Measurements from ENCODE around the gene SDHA. TPM values are rescaled to one million over a fixed set of nuclear protein-coding genes. Genes with fewer than 3 reads are reported as not detected.
"Not testable (repeated sequence)": the region's sequence is repeated elsewhere in the genome, so short reads cannot be mapped to it uniquely, and the experiment has no call there.

Gene SDHA
- total RNA-seq, 4 donors from 2014 or later, result 45.7 to 71.5 (median 54.9) TPM

GRCh38 chr5:206927-207536 is 11.1 kb upstream of the SDHA start:
- no peaks in the 10 kb centered on the region for H3K9me3 ChIP-seq
- DNase-seq, result no peak
- intact Hi-C loops (cut with DNase I), result no loop called here
- 82 to 86% methylated on average over 7 to 8 of the region's 8 CpGs for whole genome bisulfite sequencing, 2 donors
- H3K27ac ChIP-seq, result no peak overlapping the region
- H3K27me3 ChIP-seq, result no peaks in the 10 kb centered on the region
- no peak overlapping the region for H3K4me3 ChIP-seq
- no peaks in the 10 kb centered on the region for H3K4me1 ChIP-seq
- H3K36me3 ChIP-seq, result peaks cover 3 to 49% (median 6%) of the 10 kb centered on the region in 3 donors
- TF ChIP-seq CTCF (IDR thresholded peaks at IDR 0.05), result no peak
- TF ChIP-seq POLR2A (IDR thresholded peaks at IDR 0.05), result no peak

GRCh38 chr5:207599-207998 is 10.5 kb upstream of the SDHA start:
- no peak for DNase-seq
- WGBS, 2 donors, result 77 to 88% methylated on average over 13 to 14 of the region's 14 CpGs
- TF ChIP-seq CTCF (IDR thresholded peaks at IDR 0.05) (no peak), POLR2A (IDR thresholded peaks at IDR 0.05) (no peak)

GRCh38 chr5:208449-209114 is 9.5 kb upstream of the SDHA start:
- DNase-seq, result no peak
- intact Hi-C loops (cut with DNase I), result no loop called here

More at GRCh38 chr5:207599-207998, 10.5 kb upstream of the SDHA start:
- H3K36me3 ChIP-seq, result peaks cover 3 to 48% (median 6%) of the 10 kb centered on the region in 3 donors
- H3K27me3 ChIP-seq, result no peaks in the 10 kb centered on the region
- H3K4me3 ChIP-seq, result no peak overlapping the region
- H3K4me1 ChIP-seq, result no peaks in the 10 kb centered on the region
- intact Hi-C loops (cut with DNase I), result no loop called here
- H3K27ac ChIP-seq, result no peak overlapping the region
- no peaks in the 10 kb centered on the region for H3K9me3 ChIP-seq

GRCh38 chr5:213803-214395 is 4.2 kb upstream of the SDHA start:
- Histone ChIP-seq H3K27me3 (no peaks in the 10 kb centered on the region), H3K4me3 (no peak overlapping the region), H3K27ac (no peak overlapping the region), H3K36me3 (peaks cover 0 to 15% (median 0%) of the 10 kb centered on the region in 3 donors), H3K4me1 (peaks cover 0 to 26% (median 5%) of the 10 kb centered on the region in 3 donors), H3K9me3 (no peaks in the 10 kb centered on the region)
- no peak for DNase-seq
- no peak for TF ChIP-seq POLR2A (IDR thresholded peaks at IDR 0.05)
- intact Hi-C loops (cut with DNase I), result no loop called here
- whole genome bisulfite sequencing, 2 donors, result 82 to 88% methylated on average over 12 of the region's 12 CpGs

More at GRCh38 chr5:208449-209114, 9.5 kb upstream of the SDHA start:
- no peaks in the 10 kb centered on the region for H3K27me3 ChIP-seq
- 80 to 90% methylated on average over 11 to 14 of the region's 15 CpGs for WGBS, 2 donors
- no peak overlapping the region for H3K27ac ChIP-seq
- H3K9me3 ChIP-seq, result no peaks in the 10 kb centered on the region
- TF ChIP-seq POLR2A (IDR thresholded peaks at IDR 0.05), result no peak
- peaks cover 3 to 45% (median 6%) of the 10 kb centered on the region in 3 donors for H3K36me3 ChIP-seq
- no peak overlapping the region for H3K4me3 ChIP-seq
- no peaks in the 10 kb centered on the region for H3K4me1 ChIP-seq

- Histone ChIP-seq H3K4me1 (peaks cover 5 to 39% (median 12%) of the 10 kb centered on the region in 3 donors), H3K36me3 (peaks cover 0 to 15% (median 0%) of the 10 kb centered on the region in 3 donors)
- H3K9me3 ChIP-seq; H3K27me3 ChIP-seq; H3K4me3 ChIP-seq; intact Hi-C loops (cut with DNase I); H3K27ac ChIP-seq; DNase-seq: not testable (repeated sequence)
- WGBS, 2 donors, result 50 to 82% methylated on average over 1 to 2 of the region's 2 CpGs
These were observed 2.9 kb upstream of the SDHA start for GRCh38 chr5:215256-215655.

GRCh38 chr5:216076-216475 is 2.0 kb upstream of the SDHA start:
- H3K27me3 ChIP-seq; DNase-seq; intact Hi-C loops (cut with DNase I); H3K4me3 ChIP-seq; H3K9me3 ChIP-seq; H3K27ac ChIP-seq: not testable (repeated sequence)
- H3K36me3 ChIP-seq, result peaks cover 0 to 15% (median 0%) of the 10 kb centered on the region in 3 donors
- peaks cover 5 to 47% (median 18%) of the 10 kb centered on the region in 3 donors for H3K4me1 ChIP-seq
- 70 to 91% methylated on average over 4 to 6 of the region's 10 CpGs for WGBS, 2 donors
